HG02973 (cell line): Measurements from ENCODE around the gene HPD.
A peak's percentile ranks its signal among the peaks of the same experiment; 100 is the strongest.

Source experiments
- ATAC-seq: cut with Tn5 transposase; IDR thresholded peaks from one replicate; pipeline ENCODE4 v1.9.1; 2021; ENCODE audit warnings: moderate library complexity; ENCODE audit not compliant: unreplicated experiment

The HPD gene

GRCh38 chr12:121812320-121812871, 46.3 kb downstream of the HPD start:
- ATAC-seq, result no peak

- no peak for ATAC-seq
These were observed 47.0 kb downstream of the HPD start for GRCh38 chr12:121811434-121812319.

- no peak for ATAC-seq
These were observed 47.7 kb downstream of the HPD start for GRCh38 chr12:121810833-121811433.

DNA sequence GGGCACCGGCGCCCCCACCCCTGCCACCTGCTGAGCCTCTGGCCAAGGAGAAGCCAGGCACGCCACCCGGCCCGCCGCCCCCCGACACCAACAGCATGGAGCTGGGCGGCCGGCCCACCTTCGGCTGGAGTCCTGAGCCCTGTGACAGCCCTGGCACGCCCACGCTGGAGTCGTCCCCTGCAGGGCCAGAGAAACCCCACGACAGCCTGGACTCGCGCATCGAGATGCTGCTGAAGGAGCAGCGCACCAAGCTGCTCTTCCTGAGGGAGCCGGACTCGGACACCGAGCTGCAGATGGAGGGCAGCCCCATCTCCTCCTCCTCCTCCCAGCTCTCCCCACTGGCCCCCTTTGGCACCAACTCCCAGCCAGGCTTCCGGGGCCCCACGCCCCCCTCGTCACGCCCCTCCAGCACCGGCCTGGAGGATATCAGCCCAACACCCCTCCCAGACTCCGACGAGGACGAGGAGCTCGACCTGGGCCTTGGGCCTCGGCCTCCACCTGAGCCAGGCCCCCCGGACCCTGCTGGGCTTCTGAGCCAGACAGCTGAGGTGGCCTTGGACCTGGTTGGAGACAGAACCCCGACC, 48.3 kb downstream of the HPD start:
- no peak for ATAC-seq

- no peak for ATAC-seq
These were observed 48.9 kb downstream of the HPD start for GRCh38 chr12:121809712-121810116.

DNA sequence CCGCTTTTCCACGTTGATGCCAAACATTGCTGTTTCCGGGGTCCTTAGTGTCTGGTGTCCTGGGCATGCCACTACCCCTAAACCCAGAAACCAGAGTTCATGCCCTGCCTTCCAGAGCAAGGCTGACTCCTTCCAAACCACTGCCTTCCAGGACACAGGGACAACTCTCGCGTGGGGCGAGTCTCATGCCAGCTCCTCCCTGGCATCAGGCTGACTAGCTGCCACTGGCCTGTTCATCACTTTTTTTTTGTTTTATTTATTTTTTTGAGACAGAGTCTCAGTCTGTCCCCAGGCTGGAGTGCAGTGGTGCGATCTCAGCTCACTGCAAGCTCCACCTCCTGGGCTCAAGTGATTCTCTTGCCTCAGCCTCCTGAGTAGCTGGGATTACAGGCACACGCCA, 50.0 kb downstream of the HPD start:
- ATAC-seq, result no peak

GRCh38 chr12:121807642-121808347, 50.9 kb downstream of the HPD start:
- ATAC-seq, result no peak

- ATAC-seq, result no peak
These were observed 51.9 kb downstream of the HPD start for GRCh38 chr12:121806546-121807423.

- no peak for ATAC-seq
These were observed 52.6 kb downstream of the HPD start for GRCh38 chr12:121806009-121806545.

DNA sequence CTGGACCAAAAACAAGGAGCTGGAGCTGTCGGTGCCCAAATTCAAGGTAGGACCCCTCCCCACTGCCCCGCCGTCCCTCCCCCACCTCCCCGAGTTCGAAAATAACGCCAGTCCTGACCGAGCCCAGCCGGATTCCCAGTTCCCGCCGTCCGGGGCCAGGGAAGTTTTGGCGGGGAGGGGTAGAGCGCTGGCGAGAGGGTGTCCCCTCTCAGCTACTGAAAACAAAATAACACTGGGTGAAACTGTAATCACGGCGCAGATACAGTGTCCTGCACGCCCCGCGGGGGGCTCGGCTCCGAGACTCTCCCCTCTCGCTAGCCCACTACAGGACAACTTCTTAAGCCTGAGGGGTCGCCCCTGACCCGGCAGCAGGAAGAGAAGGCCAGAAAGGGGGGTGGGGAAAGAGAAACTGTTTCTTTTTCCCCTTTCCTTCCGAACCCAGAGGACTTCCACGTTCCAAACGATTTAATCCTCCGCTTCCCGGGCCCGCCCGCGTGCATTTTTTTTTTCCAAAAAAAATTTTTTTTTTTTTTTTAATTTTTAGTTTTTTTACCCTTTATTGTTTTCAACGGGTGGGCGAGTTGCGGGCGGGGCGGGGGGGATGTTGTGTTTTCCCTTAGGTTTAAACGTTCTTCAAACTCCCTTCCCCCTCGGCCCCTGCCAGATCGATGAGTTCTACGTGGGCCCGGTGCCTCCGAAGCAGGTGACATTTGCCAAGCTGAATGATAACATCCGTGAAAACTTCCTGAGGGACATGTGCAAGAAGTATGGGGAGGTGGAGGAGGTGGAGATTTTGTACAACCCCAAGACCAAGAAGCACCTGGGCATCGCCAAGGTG, 53.3 kb downstream of the HPD start:
- ATAC-seq, result no peak

- no peak for ATAC-seq
These were observed 54.1 kb downstream of the HPD start for GRCh38 chr12:121804417-121805111.

DNA sequence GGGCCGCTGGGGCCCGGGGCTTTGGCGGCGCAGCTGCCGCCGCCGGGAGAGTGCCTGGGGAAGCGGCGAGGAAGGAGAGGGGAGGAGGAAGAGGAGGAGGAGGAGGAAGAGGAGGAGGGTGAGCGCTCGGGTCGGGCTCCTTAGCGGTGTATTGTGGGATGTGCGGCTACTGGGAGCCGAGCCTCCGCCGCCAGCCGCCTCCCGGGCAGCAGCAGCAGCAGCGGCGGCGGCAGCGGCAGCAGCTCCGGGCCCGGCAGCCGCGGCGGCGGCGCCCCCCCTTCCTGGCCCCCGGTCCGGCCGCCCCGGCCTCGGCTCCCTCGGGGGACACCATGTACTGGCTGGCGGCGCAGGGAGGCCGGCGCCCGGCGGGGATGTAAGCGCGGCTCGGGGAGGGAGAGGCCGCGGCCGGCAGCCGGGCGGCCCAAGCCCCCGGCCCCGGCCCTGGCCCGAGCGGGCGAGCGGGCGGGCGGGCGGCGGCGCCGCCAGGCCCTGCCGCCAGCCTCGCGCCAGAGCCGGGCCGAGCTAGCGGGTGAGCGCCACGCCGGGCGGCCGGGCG, 54.7 kb downstream of the HPD start, which contains the start of gene SETD1B:
Gene SETD1B, plus strand, starts transcription at position 149 of the 556 bp plus-strand sequence. CDS start 729 bp downstream, outside the sequence.
- ATAC-seq, result no peak

GRCh38 chr12:121802843-121803698, 55.6 kb downstream of the HPD start:
- ATAC-seq, result peak; percentile 32

- ATAC-seq, result no peak
These were observed 56.2 kb downstream of the HPD start for GRCh38 chr12:121802485-121802842.

DNA sequence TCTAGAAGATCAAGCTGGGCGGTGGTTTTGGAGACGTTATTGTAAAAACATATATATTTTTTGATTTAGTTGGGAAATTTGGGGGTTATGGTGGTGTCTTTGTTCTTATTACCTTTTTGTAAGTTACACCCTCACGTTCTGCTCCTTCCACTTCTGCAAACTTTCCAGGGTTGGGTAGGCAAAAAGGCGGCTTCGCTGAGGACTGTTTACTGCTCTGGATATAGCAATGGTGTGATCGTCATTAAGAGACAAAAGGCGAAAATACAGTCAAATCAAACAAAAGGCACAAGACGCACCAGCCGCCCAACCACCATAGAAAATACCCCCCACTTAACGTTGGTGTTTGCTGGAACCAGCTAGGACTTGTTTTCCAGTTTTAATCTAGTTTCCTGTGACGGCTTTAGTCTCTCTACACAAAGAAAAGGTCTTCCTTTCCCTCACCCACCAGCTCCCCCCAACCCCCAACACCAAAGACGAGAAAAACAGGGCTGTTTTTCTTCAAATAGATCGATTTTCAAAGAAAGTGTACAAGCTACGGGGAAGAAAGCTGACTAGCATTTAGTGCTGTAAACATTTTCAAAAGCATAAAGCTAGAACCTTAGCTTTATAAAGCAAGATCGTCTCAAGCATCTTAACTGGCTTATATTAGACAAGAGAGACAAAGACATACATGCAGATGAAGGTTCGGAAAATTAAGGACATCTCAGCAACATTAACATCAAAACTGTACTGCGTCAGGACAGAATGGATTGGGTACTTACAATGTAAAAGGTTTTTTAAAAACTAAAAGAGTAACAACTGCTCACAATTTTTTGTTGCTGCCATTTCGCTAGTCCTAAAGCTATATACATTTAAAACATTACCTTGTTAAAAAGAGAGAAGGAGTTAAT, 56.8 kb downstream of the HPD start:
- no peak for ATAC-seq
